GM18502 (cell line): ENCODE data around the gene NEUROD6.

Experiments
- ATAC-seq: cut with Tn5 transposase; IDR thresholded peaks from one replicate; pipeline ENCODE4 v1.9.1; 2021; ENCODE audit warnings: mild to moderate bottlenecking; ENCODE audit not compliant: unreplicated experiment, poor library complexity

Gene NEUROD6

DNA sequence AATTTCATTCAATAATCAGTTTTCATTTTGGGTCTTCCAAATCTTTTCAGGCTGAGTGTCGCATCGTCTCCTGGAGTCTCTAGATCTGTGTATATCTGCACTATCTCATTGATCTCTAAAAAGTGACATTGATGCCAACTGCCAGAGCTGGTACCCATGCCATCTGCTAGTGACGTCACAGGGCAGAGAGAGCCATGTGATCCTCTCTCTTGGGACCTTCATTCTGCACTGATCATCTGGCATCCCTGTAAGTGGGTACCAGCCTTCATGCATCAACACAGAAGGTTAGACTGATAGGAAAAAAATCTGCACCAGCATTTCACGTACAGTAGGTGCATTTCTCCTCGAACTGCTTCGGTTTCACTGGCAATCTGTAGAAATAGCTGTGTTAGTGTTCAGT lies at the start of gene NEUROD6:
Gene NEUROD6 (minus strand): TSS at position 124 of the 400 bp plus-strand sequence. CDS start 1,458 bp downstream, outside the sequence.
- ATAC-seq: no peak

DNA sequence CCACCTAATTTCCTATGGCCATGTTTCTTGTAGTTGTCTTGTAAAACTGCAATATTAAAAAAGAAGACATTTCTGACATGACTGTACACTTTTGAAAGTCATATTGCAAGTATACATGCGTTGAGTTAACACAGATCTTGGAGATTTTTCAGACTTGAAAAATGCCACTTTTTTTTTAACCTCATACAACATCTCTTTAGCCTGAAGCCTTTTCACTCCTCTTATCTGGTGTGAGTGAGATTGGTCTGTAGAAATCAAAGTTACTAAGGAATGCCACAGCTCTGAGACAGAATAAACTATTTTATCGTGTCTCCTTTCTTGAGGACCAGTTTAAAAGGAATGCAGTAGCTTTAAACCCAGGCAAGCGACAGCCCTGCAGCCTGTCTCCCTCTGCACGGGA lies 43.9 kb upstream of the NEUROD6 start:
- ATAC-seq: no peak

DNA sequence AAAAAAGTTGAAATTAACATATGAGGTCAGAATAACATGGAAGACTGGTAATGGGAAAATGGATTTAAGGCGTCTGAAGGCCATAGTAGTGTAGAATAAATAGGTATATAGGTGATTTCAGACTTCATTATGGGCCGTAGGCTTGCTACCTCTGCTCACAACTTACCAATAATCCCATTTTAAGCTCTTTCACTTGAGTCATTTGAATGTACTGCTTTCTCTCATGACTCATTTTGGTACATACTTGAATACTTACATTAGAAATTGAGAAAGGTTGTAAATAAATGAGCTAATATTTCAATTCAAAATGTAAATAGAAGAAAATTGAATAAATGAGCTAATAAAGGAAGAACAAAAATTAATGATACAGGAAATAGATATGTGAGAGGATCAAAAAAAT lies 42.2 kb upstream of the NEUROD6 start:
- ATAC-seq: no peak

DNA sequence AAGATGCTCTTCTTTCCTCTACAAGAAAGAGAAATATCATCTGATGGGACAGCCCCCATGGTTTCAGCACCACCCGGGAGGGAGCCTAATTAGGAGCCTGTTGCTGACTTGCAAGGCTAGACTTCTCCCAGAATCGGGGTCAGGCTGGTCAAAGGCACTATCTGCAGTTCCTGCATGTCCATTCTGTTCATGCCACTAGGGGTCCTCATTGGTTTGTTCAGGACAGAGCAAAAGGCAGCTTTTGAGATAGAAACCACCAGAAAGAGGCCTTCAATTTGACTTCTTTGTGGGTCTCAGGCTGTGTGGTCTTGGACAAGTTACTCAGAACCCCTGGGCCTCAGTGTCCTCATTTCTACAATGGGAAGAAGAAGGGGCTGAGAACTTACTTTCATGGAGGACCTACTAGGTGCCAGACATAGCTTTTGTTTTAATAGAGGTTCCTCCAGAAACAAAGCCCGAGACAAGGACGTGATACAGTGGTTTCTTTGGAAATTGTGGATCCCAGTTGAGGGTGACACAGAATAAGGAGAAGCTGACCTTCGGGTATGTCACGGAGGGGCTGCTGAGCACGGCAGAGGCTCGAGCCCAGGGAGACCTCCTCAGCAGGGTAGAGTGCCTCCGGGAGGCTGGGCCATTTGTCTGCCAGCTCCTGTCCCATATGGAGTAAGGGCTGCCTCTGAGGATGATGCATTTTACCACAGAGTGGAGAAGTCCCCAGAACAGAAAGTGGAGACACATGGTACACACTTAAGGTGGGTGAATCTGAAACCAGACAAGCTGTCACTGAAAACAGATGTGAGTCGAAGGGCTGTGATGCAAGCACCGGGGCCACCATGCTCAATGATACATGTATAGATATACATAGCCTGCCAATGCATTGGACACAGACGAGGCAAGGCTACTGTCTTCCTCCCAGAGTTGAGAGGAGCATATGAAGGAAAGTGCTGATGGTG lies 33.1 kb upstream of the NEUROD6 start:
- peak; percentile 85 for ATAC-seq

DNA sequence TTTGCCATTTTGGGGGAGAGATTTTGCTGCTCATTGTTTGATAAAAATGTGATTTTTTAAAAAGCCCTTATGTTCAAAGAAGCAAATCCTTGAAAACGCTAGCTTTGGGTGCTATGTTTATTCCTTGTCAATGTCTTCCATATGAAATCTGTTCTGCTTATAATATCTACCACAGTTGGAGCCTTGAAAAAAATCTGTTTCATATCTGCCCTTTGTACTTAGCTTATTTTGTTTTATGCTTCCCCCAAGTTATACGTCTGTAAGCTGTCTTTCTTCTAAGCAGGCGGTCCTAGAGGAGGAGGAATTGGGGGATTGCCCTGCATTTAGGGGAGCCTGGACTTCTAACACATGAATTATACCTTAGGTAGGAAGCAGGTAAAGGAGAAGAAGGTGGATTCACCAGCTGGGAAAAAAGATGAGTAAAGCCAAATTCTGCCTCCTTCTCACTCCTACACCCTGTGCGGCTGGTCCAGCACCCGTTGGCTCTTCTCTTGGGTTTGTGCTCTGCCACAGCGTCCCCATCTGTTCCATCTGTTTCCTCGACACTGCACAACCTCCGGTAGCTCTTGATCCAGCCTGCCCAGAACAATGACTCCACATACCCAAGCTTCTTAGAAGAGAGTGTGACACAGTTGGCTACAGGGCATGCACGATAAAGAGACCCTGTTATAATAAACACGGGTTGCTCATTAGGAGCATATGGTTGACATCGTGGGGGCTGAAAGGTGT lies 31.9 kb upstream of the NEUROD6 start:
- no peak for ATAC-seq

DNA sequence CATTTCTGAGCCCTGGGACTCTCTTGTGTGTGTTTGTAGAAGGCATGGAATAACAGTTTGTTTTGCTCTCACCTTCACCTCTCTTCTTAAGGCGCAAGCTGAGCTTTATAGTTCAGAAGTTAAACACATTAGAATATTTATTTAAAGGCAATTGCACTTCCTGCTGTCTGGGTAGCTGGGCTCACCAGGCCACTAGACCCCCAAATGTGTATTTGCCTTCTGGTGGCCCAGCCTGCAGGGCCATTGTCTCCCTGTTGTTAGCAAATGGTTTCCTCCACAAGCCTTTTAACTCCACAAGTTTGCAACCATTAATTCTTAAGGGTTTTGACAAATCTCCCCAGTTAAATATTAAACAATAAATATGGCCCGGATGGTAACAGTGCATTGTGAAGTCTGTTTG lies 31.1 kb upstream of the NEUROD6 start:
- ATAC-seq: no peak

DNA sequence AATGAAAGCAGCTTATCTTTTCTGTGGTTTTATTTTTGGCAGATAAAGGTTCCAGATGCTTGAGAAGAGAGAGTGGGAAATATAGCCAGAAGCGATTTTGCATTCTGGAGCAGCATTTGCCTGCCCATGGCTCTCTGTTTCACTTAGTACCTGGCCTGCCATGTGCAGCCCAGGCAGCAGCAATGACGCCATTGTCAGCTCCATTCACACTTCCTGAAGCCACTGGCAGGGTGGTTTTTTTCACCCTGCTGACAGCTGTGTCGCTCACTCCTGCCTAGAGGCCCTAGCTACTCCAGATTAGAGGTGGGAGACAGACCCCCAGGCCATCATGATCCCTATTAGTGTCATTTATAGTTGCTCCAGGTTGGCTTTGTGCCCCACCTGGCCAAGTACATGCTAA lies 30.1 kb upstream of the NEUROD6 start:
- ATAC-seq: no peak

DNA sequence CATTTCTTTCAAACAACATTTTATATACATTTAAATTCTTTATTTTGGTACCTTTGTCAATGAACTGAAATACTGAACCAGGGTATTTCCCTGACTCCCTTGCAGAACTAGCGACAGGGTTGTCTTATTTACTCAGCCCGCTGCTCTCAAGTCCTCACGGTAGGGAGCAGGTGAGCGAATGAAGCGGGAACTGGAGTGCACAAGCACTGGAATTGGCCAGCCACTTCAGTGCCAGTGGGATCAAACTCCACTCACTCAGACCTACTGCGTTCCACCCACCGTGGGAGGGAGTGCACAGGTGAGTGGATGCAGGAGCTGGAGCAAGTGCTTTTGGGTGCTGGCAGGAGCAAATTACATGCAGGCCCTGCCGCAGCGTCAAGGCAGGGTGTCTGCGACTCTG lies 28.1 kb upstream of the NEUROD6 start:
- ATAC-seq: no peak

DNA sequence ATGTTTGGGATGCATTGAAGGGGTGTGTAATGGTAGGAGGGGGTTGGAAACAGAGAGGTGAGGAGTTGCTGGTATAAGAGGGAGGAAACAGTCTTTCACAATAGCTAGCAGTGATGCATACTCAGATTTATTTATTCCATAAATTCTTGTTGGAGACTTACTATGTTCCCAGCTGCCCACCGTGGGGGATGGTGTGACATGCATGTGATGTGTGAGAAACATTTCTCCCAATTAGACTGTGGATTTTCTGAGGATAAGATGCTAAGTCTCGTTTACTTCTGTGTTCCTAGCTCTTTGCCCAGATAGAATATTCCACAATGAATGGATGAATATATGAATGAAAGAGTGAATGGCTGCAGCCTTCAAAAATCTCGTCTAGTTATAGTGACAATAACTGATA lies 23.0 kb upstream of the NEUROD6 start:
- no peak for ATAC-seq

DNA sequence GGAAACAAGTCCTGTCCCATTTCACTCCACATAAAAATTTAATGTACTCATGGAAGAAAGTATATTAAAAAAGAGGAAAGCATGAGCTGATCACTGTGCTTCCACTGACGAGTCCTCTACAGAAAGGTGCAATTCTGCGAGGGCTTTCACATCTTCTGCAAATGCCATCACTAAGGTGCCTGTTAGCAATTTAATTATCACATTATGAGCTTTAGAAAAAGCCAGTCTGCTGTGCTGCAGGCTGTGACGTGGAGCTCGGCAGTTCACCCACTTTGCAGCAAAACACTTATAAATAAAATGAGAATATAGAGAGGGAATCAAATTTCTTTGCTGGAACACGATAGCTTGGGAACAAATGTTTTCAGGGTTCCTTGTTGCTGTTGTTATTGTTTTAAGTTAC lies 22.5 kb upstream of the NEUROD6 start:
- ATAC-seq: no peak

DNA sequence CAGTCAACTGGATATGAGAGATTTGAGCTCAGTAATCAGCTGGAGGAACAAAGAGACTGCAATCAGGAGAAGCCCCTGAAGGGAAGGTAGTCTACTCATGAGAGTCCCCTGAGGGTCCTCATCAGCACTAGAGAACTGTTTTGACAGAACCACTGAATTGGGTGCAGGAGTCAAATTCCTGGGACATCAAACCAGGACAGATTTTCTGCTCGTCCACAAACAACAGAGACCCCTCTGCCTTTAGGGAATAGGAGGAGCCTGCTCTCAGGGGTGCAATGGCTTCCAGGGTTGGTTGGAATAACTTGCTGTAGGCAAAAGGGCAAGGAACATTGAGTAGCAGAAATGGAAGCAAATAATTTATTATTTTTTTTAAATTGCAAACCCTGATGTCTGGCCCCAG lies 21.9 kb upstream of the NEUROD6 start:
- ATAC-seq: no peak

DNA sequence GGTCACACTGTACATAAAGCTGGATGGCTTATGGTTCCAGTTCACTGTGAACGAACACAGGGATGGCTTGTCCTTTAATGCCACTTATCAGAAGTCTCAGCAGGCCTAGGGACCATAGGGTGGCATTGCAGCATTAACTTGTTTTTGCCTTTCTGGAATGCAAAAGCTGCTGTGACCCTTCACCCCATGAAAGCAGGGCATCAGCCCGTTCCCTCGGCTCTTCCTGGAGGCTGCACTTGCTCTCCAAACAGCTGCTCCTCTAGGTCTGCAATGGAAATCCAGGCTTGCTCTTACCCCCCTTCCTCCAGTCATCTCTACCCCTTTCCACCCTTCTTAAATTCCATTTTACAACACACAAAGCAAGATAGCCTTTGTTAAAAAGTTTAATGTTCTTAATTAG lies 17.9 kb upstream of the NEUROD6 start:
- ATAC-seq: no peak

DNA sequence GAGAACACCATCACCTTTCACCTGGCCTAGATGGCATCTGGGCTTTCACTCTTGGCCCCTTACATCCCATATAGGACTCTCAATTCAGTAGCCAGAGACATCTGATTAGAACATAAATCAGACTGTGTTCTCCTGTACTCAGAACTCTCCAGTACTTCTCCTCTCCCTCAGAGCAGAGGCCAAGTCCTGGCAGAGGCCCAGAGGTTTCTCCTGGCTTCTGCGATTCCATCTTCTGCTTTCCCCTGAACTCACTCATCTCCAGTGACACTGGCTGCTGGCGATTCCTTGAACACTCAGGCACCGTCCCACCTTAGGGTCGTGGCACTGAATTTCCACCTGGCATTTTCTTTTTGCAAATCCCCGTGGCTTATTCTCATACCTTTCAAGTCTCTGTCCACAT lies 4.9 kb upstream of the NEUROD6 start:
- no peak for ATAC-seq

DNA sequence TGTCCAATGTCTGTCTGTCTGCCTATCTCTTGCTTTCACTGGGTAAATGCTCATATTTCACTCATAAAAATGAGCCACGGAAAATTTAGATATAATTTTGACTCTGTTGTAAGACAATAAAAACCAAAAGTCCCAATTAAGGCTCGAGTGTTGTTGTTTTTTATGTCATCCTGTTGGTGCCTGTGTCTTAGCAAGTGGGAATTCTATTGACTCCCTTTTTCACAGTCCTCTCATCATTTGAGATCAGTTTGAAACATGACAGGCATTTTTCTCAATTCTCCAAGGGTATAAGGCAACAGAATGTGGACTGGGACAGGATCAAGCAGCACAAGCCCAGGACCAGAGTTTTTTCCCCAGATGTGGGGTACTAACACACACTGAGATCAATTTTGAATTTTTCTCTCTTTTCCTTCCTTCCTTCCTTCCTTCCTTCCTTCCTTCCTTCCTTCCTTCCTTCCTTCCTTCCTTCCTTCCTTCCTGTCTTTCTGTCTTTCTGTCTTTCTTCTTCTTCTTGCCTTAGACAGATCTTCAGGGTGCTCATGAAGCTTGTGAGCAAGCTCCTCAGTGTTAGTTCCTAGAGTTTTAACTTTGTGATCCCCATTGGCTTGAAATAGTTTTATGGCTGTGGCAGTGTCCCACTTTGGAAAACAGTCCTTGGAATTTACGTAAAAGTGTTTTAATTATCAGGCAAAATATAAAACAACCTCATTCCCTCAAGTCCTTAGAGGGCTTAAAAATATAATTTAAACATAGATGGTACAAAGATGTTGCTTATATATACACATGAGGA lies 3.2 kb upstream of the NEUROD6 start:
- ATAC-seq: no peak

DNA sequence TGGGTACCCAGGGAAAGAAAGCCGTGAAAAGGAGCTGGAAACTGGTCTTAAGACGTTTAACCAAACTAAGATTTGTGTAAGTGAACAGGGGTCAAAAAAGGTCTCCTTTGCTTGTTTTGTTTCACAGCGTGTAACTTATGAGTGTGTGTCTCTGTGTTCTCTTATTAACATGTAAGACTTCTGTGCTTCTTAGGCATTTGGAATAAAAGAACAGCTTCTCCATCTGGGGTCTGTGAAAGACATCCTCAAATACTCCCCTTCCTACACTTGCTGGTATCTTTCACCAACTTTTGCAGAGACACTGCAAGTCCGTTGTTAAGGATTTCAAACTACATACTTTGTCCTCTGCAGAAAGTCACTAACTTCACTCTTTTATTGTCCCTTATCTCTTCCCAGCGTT lies 615 bp upstream of the NEUROD6 start:
- no peak for ATAC-seq

DNA sequence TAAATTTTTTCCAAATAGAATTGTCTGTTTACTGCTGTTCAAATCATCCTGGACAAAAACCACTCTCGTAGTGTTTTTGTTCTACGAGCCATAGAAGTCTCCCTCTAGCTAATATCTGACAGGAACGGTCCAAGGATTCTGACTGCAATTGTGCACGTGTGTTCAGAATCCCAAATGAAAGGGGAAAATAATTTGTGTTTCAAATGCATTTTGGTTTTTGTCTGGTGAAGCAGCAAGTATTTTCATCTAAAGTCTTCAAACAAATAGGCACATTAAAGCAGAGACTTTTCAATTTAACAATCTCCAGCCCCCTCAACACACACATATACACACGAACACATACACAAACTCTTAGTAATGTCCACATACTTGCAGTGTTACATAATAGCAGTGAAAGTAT lies 475 bp downstream of the NEUROD6 start:
- no peak for ATAC-seq

DNA sequence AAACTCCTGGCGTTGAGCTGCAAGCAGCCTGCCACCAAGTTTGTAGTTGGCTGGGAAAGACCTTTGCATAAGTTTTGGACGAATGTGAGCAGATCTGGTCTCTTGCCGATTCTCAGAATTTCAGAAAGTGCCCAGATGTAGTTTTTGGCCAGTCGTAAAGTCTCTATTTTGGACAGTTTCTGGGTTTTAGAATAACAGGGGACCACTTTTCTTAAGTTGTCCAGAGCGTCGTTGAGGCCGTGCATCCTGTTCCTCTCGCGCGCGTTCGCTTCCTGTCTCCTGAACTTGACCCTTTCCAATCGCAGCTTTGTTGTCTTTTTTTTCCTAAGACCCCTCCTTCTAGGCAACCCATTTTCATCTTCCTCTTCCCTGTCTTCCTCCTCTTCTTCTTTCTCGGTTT lies 1.8 kb downstream of the NEUROD6 start:
- ATAC-seq: no peak

DNA sequence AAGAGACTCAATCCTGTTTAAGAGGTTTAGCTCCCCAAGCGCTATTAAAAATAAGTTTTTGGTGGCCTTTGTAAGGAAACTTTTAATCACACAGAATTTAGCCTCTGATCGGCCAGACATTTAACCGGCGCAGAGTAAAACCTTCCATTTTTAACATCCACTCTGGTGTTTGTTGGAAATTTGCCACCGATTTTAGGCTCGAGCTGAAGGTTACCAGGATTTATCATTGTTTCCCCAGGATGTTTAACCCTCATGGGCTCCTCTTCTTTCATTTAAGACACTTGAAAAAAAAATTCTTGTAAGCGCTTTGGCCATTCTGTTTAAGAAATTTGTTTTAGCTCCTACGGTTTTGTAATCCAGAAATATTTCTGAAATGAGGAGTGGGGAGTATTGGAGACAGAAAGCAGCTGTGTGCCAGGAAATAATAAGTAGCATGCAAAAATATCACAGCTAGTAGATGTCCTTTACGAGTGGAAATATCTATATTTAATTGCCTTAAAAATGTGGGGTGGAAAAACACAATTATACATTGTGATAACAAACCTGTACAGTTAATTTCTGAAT lies 3.4 kb downstream of the NEUROD6 start:
- ATAC-seq: no peak

DNA sequence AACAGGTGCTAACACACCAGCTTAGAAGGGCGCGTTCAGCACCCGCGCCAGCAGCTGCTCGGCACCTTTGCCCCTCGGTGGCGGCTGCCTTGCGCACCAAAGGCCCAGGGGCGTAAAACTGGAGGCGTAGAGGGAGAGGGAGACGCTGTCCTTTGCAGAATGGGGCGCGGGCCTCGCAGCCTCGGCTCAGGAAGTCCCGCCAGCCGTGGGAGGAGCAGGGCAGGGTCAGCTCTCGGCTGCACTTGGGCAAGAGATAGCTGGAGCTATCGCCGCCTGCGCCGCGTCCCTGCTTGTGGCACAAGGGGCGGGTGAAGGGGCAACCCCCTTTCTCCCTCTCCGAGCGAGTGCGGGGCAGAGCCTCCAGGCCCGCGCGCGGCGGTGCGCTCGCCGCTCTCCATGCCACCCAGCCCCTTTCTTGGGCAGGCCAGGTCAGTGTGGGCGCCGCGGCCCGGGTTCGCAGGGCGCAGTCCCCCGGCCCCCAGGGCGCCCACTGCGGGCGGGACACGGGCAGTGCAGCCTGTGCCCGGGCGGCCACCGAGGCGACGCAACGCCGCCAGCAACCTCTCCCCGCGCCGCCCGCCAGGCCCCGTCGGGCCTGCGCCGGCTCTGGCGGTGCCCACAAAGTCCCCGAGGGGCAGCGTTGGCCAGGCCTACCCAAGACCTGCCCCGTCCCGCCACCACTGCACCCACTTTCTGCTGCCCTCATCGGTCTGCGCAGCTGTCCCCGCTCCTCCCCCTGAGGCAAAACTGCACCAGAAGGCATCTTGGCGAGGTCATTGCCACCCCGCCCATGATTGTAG lies 4.1 kb downstream of the NEUROD6 start:
- no peak for ATAC-seq

DNA sequence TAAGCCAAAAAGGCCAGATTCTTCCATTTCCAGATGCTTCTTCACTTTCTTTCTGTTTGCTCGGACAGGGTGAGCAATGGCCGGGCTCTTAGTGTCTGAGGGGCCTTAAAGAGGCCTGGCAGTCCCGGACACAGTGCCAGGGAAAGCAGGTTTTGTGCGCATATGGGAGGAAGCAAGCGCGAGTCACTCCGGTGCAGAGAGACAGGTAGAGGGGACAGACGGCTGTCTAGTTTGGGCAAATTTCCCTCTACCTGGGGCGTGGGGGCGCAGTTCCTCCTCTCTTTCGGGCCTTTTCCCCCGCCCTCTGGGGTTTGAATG lies 4.7 kb downstream of the NEUROD6 start:
- ATAC-seq: no peak
